ENCODE data around the gene FOSL1. TPM values are rescaled to one million over a fixed set of nuclear protein-coding genes. Genes with fewer than 3 reads are reported as not detected.
A peak's percentile ranks its signal among the peaks of the same experiment; 100 is the strongest.

The FOSL1 gene
- total and polyA plus RNA-seq, 2 of the 13 experiments (the other 11 are each of a cell fraction or from before 2014, with no cell fraction given): 4.0 to 4.1 TPM

GRCh38 chr11:65944767-65945166 is 44.6 kb upstream of the FOSL1 start (continued):
- TF ChIP-seq HNF1B (CRISPR knock-in tag; IDR thresholded peaks at IDR 0.05) (0 out of 2 replicates have a peak, but pooled peaks have one; percentile 40), FOXP4 (CRISPR knock-in tag; IDR thresholded peaks at IDR 0.05) (peak; percentile 51; the same call in 1 of the 2 replicates), NR2F6 (IDR thresholded peaks at IDR 0.05) (no peak), NR2F6 (CRISPR knock-in tag; IDR thresholded peaks at IDR 0.05) (no peak), ZMAT3 (CRISPR knock-in tag; conservative IDR thresholded peaks at IDR 0.05) (no peak), ZNF883 (CRISPR knock-in tag; IDR thresholded peaks at IDR 0.05; ENCODE audit: not compliant biosample characterization) (no peak), HNF4A (CRISPR knock-in tag; IDR thresholded peaks at IDR 0.05) (peak; percentile 36; the same call in 1 of the 2 replicates), MXD3 (CRISPR knock-in tag; IDR thresholded peaks at IDR 0.05) (no peak), ZMYM3 (CRISPR knock-in tag; IDR thresholded peaks at IDR 0.05) (peak; percentile 58; the same call in 1 of the 2 replicates), ZNF660 (CRISPR knock-in tag; IDR thresholded peaks at IDR 0.05; ENCODE audit: borderline replicate concordance, low read depth) (no peak), TOE1 (CRISPR knock-in tag; IDR thresholded peaks at IDR 0.05) (no peak), NFYB (CRISPR knock-in tag; IDR thresholded peaks at IDR 0.05) (no peak), SOX5 (CRISPR knock-in tag; IDR thresholded peaks at IDR 0.05; ENCODE audit: borderline replicate concordance) (no peak), ZFY (CRISPR knock-in tag; IDR thresholded peaks at IDR 0.05) (no peak), ZNF720 (CRISPR knock-in tag; IDR thresholded peaks at IDR 0.05) (no peak), NFAT5 (CRISPR knock-in tag; IDR thresholded peaks at IDR 0.05) (no peak), ZBTB25 (CRISPR knock-in tag; IDR thresholded peaks at IDR 0.05) (no peak), NR2C2 (CRISPR knock-in tag; IDR thresholded peaks at IDR 0.05; ENCODE audit: borderline replicate concordance) (no peak), GFI1 (CRISPR knock-in tag; IDR thresholded peaks at IDR 0.05; ENCODE audit: borderline replicate concordance) (no peak), ZBTB21 (CRISPR knock-in tag; IDR thresholded peaks at IDR 0.05) (no peak), ZNF75D (CRISPR knock-in tag; IDR thresholded peaks at IDR 0.05; ENCODE audit: borderline replicate concordance) (no peak), KDM4B (CRISPR knock-in tag; IDR thresholded peaks at IDR 0.05) (no peak), SRF (IDR thresholded peaks at IDR 0.05; ENCODE audit: low read depth, low read length) (no peak)
